ENCODE results near the gene MIPOL1. TPM values are rescaled to one million over a fixed set of nuclear protein-coding genes. Genes with fewer than 3 reads are reported as not detected.

The MIPOL1 gene, protein sequence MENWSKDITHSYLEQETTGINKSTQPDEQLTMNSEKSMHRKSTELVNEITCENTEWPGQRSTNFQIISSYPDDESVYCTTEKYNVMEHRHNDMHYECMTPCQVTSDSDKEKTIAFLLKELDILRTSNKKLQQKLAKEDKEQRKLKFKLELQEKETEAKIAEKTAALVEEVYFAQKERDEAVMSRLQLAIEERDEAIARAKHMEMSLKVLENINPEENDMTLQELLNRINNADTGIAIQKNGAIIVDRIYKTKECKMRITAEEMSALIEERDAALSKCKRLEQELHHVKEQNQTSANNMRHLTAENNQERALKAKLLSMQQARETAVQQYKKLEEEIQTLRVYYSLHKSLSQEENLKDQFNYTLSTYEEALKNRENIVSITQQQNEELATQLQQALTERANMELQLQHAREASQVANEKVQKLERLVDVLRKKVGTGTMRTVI
- total RNA-seq = 1.6 and 3.2 TPM in 2 replicates

DNA sequence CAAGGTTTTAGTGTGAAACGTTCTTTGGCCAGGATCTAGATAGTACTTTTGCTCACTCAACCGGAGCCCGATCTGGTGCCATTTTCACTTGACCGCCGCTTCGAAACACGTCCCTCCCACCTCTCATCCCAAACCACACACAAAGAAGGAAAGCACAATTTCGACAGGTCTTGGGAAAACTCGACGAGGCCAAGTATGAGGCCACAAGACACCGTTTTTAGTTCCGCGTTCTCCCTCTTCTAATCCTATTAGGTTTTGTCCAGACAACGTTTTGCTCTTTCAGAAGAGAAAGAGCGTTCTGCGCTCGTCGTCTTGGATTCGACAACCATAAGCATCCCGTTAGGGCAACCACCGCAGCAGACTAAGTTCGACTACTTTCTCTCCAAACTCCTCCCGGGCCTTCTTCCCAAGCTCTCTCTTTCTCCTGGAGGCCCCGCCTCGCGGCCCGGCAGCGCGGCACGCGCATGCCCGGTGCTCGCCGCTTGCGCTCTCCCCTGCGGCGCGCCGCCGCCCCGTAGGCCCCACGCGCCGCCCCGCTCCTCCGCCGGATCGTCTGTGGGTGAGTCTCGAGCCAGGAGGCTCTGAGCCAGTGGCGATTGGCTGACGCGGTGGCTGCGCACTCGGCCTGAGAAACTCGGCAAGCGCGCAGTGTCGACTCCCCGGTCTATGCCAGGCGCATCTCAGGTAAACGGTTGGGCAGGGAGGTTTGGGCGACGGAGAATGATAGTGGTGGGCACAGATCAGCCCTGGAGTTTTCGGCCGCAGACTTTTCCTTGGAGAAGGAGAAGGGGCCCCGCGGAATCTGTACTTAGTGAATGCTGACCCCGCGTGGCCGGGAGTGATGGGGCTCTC lies at the start of gene MIPOL1:
Gene MIPOL1, plus strand, starts transcription at position 517 of the 852 bp plus-strand sequence. CDS start 49,952 bp downstream, outside the sequence.

DNA sequence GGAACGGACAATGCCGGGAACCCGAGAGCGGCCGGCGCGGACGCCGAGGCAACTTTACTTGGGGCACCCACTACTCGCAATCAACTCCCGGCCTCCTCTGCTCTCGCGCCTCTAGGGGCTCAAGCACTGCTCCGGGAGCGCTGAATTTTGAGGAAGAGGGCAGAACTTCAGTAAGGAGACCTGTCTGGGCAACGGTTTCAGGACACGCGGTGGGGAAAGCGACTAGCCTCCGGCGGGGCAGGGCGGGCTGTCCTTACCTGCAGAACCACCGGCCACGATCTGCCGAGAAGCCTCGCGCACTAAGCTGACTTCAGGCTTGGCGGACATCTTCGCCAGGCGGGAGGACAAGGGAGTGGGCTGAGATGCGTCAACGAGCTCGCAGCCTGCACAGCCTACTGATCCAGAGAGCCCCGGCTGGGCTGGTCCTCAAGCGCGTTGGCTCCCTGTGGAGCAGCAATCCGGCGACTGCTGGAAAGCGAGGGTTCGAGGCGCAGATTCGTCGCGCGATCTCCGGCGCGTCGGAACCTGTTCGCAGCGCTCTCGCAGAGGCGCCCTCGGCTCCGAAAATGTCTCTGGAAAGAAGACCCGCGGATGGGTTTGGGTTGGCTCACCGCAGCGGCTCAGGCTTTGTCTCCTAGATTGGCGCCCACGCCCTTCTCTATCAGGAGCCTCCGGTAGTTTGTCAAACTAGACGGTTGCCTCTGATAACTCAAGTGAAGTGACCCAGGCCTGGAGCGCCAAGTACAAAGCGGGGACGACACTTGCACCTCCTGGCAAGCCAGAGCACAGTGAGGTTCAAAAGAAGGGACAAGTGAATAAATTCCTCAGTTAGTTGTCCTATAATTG lies 25.5 kb upstream of the MIPOL1 start, which contains the start of gene SLC25A21:
Gene SLC25A21, minus strand, starts transcription at position 583 of the 846 bp plus-strand sequence.

DNA sequence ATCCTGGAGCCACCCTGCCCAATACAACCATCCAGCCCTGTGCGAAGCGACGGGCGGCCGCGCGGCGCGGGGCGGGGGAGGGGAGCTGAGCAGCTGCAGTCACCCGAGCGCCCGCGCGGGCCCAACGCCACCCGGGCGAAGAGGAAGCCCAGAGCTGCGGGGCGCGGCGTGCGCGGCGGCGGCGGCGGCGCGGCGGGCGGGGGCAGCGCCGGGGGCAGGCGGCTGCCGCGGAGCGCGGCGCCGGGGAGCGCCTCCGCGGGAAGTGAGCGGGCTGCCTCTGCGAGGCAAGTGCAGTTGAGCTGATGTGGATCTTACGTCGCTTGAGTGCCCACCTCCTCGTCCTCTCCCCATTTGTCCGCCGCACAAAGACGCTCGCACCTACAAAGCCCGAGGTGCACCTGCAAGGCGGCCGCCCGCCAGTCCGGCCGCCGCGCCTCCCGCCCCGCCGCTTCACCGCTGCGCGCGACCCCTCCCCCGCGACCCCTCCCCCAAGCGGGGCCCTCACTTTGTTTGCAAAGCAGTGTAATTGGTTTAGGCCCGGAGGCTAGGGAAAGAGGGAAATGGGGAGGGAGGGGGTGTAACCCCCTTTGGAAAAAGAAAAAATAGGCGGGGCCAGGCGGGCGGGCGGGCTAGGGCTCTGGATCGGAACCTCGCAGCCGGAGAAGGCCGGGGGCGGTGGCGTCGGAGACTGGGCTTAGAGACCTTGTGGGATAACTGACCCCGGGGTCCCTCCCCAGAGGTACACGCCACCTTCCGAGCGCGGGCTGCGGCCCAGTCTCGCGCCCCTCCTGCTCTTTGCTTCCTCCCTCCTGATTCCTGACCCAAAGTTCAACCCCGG lies 397.5 kb downstream of the MIPOL1 start, which contains the start of the genes FOXA1 and TTC6:
Gene FOXA1, minus strand, starts transcription at position 279 of the 838 bp plus-strand sequence. Its CDS starts 277 bp downstream, at position 2.
Gene TTC6, plus strand, starts transcription at position 659 of the 838 bp plus-strand sequence. CDS start 26,436 bp downstream, outside the sequence.

Other genes with a start within 250 kb of the MIPOL1 start
- 0.18 TPM in 1 of 2 replicates, not detected in the other for gene SLC25A21, start 25.3 kb upstream of the MIPOL1 start, total RNA-seq